T-helper 1 cell treated with Interleukin-12 subunit alpha and Interleukin-12 subunit beta and Interleukin-4 antibody, amounts not matched to agents 30 μg/mL and 1 μg/mL, for 36 hours (primary cell): ENCODE results near the gene C3orf80.
"Not testable (repeated sequence)": the region's sequence is repeated elsewhere in the genome, so short reads cannot be mapped to it uniquely, and the experiment has no call there.

Experiments
- H3K27ac Mint-ChIP-seq: one replicate; pipeline ENCODE4 v1.8.0; 2021; ENCODE audit warnings: mild to moderate bottlenecking, mixed read lengths
- H3K27me3 Mint-ChIP-seq: one replicate; pipeline ENCODE4 v1.8.0; 2021; ENCODE audit warnings: low read depth, mixed read lengths
- H3K36me3 Mint-ChIP-seq: one replicate; pipeline ENCODE4 v1.8.0; 2021; ENCODE audit warnings: low read depth, mixed read lengths
- H3K4me1 Mint-ChIP-seq: one replicate; pipeline ENCODE4 v1.8.0; 2021; ENCODE audit warnings: low read depth, mixed read lengths
- H3K4me3 Mint-ChIP-seq: one replicate; pipeline ENCODE4 v1.8.0; 2021; ENCODE audit warnings: mild to moderate bottlenecking, moderate library complexity, mixed read lengths
- H3K9me3 Mint-ChIP-seq: one replicate; pipeline ENCODE4 v1.8.0; 2021; ENCODE audit warnings: mixed read lengths

The C3orf80 gene

DNA sequence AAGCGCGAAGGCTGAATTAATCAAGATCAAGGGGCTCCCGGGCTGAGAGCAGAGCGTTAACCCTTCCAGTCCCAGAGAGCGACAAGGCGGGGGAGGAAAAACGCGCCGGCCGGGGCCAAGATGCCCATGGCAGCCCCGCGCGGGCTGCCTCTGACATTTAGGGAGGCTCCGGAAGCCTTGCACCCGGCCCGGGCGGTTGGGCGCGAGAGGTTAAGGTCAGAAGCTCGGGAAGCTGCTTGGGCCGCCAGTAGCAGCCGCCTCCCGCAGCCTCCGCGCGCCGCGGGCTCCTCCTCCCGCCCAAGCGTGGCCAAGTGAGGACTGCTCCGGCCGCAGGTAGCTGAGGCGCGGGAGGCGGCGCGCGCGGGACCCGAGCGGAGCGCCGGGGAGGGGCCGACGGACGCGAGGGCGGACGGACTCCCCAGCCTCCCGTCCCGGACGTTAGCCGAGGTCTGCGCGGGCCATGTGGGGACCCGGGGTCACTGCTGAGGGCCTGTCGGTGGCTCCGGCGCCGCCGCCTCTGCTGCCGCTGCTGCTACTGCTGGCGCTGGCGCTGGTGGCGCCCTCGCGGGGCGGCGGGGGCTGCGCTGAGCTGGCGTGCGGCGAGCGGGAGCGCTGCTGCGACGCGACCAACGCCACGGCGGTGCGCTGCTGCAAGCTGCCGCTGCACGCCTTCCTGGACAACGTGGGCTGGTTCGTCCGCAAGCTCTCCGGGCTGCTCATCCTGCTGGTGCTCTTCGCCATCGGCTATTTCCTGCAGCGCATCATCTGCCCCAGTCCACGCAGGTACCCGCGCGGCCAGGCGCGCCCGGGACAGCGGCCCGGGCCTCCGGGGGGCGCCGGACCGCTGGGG lies at the start of gene C3orf80:
Gene C3orf80, plus strand, starts transcription at position 247 of the 850 bp plus-strand sequence. Its CDS starts 214 bp downstream, at position 461.
- Mint-ChIP-seq H3K27me3 (peaks cover 67% of the 10 kb centered on the region), H3K4me3 (peak within 1 kb of the TSS; percentile 85), H3K27ac (no peak within 1 kb of the TSS), H3K36me3 (peaks cover 4% of the 10 kb centered on the region), H3K4me1 (peaks cover 17% of the 10 kb centered on the region), H3K9me3 (no peaks in the 10 kb centered on the region)

DNA sequence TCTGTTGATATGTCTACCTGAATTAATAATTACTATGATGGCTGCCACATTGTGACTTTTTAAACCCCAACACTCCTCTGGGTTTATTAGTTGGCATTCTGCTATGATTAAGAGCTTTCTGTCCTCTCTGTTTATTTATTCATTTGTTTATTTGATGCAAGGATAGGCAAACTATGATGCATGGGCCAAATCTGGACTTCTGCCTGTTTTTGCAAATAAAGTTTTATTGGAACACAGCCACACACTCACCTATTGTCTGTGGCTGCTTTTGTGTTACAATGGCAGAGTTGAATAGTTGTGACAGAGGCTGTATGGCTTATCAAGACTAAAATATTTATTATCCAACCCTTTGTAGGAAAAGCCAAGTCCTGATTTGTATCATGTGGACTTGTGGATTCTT lies 48.3 kb upstream of the C3orf80 start:
- peaks cover 21% of the 10 kb centered on the region for H3K27me3 Mint-ChIP-seq
- H3K9me3 Mint-ChIP-seq: no peaks in the 10 kb centered on the region
- H3K4me1 Mint-ChIP-seq: peaks cover 5% of the 10 kb centered on the region
- no peak overlapping the region for H3K4me3 Mint-ChIP-seq
- no peak overlapping the region for H3K27ac Mint-ChIP-seq
- no peaks in the 10 kb centered on the region for H3K36me3 Mint-ChIP-seq

DNA sequence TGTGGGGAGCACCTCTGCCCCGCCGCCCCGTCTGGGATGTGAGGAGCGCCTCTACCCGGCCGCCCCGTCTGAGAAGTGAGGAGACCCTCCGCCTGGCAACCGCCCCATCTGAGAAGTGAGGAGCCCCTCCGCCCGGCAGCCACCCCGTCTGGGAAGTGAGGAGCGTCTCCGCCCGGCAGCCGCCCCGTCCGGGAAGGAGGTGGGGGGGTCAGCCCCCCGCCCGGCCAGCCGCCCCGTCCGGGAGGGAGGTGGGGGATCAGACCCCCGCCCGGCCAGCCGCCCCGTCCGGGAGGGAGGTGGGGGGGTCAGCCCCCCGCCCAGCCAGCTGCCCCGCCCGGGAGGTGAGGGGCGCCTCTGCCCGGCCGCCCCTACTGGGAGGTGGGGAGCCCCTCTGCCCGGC lies 46.6 kb upstream of the C3orf80 start:
- H3K36me3 Mint-ChIP-seq, H3K27ac Mint-ChIP-seq, H3K4me1 Mint-ChIP-seq, H3K4me3 Mint-ChIP-seq, H3K9me3 Mint-ChIP-seq: not testable (repeated sequence)
- H3K27me3 Mint-ChIP-seq: peaks cover 21% of the 10 kb centered on the region

DNA sequence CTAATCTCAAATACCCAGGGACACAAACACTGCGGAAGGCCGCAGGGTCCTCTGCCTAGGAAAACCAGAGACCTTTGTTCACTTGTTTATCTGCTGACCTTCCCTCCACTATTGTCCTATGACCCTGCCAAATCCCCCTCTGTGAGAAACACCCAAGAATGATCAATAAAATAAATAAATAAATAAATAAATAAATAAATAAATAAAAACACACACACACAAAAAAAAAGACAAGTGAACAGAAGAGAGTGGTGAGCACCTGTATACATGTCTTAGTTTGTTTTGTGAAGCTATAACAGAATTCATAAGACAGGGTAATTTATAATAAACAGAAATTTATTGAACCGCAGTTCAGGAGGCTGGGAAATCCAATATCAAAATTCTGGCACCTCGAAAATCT lies 45.8 kb upstream of the C3orf80 start:
- not testable (repeated sequence) for H3K36me3 Mint-ChIP-seq, H3K4me1 Mint-ChIP-seq, H3K27ac Mint-ChIP-seq, H3K4me3 Mint-ChIP-seq, H3K9me3 Mint-ChIP-seq
- H3K27me3 Mint-ChIP-seq: peaks cover 21% of the 10 kb centered on the region

DNA sequence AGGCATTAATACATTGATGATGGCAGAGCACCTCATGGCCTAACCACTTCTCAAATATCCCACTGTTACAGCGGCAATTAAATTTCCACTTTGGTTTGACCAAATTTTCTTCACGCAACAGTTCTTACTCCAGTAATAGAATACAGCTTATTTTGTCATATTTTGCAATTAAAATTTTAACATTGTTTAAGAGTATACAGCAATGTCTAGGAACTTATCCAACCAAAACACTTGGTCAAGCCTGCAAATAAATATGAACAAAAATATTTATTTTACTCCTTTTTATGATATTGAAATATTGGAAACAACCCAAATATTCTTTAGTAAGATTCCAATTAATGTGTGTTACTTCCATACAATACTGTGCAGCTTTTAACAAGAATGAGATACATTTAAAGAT lies 45.3 kb upstream of the C3orf80 start:
- Mint-ChIP-seq H3K36me3 (no peaks in the 10 kb centered on the region), H3K27me3 (peaks cover 21% of the 10 kb centered on the region), H3K4me3 (no peak overlapping the region), H3K27ac (no peak overlapping the region), H3K4me1 (peaks cover 1% of the 10 kb centered on the region), H3K9me3 (no peaks in the 10 kb centered on the region)

DNA sequence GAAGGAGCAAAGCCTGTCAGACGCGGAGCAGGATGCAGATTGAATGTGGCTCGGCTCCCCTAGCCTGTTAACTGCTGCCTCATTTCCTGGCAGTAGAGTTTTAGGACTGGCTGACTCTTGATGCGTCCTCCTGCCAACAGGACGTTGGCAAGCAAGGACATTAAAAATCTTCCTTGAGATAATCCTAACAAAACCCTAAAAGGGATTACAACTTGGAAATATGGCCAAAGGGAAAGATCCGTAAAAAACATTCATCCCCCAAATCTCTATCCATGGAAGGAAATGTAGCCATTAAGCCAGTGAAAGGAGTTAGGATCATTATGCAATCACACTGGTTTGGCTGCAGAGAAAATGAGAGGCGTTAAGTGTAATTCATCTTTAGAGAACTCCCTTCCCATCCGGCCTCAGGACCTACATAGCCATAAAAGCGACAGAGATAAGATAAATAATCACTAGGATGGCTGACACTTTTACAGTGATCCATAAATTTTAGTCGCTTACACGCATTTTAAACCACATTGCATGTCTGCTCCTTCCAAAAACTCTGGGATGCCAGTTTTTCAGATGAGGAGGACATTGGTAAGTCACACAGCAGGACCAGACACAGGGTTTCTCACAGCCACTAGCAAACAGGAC lies 44.5 kb upstream of the C3orf80 start:
- peaks cover 1% of the 10 kb centered on the region for H3K4me1 Mint-ChIP-seq
- H3K27ac Mint-ChIP-seq: no peak overlapping the region
- no peaks in the 10 kb centered on the region for H3K36me3 Mint-ChIP-seq
- no peaks in the 10 kb centered on the region for H3K9me3 Mint-ChIP-seq
- H3K4me3 Mint-ChIP-seq: no peak overlapping the region
- H3K27me3 Mint-ChIP-seq: peaks cover 21% of the 10 kb centered on the region

DNA sequence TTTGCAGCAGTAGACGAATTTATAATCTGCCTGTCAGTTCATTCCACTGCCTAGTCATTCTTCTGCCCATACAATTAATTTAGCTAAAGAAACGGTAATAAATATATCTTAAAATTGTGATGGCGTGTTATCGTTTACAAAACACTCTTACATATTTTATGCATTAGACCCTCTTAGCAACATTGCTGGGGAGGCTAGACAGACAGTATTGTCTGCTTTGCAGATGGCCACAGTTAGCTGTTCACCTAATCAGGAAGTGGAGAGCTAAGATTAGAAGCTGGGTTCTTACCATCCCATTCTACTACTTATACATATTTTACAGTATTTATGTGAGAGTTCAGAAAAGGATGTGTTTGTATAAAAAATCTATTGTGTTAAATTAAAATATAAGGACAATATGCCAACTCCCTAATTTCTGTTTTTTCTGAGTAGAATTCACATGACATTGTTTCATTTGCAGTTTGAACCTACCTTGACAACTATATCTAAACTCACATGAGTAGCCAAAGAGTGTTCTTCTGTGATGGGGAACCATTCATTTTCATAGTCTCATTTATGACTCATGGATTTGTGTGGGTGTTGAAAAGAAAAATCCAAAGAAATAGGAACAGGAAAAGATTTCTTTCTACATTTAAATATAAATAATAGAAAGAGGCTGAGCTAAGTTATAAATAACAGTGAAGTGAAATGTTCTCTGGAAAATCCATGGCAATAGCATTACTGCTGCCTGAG lies 41.7 kb upstream of the C3orf80 start:
- Mint-ChIP-seq H3K9me3 (no peaks in the 10 kb centered on the region), H3K4me3 (no peak overlapping the region), H3K36me3 (no peaks in the 10 kb centered on the region), H3K27ac (no peak overlapping the region), H3K4me1 (peaks cover 1% of the 10 kb centered on the region), H3K27me3 (peaks cover 21% of the 10 kb centered on the region)

DNA sequence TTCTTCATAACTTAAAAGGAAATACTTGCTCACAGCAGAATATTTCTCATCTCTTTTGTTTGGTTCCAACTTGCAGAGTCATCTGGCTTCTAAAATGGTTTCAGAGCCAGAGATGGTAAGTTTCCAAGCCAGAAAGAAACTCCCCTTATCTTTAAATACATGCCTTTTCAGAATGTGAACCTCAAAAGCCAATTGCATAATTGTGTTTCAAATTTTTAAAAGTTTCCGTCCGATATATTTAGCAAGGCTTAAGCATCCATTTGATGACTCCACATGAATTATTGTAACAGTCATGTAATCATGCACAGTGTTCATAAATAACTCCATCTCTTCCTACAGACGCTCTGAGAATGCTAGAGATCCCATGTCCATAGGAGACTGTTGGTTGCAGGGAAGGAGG lies 40.6 kb upstream of the C3orf80 start:
- H3K4me1 Mint-ChIP-seq: peaks cover 1% of the 10 kb centered on the region
- no peak overlapping the region for H3K4me3 Mint-ChIP-seq
- H3K36me3 Mint-ChIP-seq: no peaks in the 10 kb centered on the region
- no peak overlapping the region for H3K27ac Mint-ChIP-seq
- peaks cover 19% of the 10 kb centered on the region for H3K27me3 Mint-ChIP-seq
- no peaks in the 10 kb centered on the region for H3K9me3 Mint-ChIP-seq

DNA sequence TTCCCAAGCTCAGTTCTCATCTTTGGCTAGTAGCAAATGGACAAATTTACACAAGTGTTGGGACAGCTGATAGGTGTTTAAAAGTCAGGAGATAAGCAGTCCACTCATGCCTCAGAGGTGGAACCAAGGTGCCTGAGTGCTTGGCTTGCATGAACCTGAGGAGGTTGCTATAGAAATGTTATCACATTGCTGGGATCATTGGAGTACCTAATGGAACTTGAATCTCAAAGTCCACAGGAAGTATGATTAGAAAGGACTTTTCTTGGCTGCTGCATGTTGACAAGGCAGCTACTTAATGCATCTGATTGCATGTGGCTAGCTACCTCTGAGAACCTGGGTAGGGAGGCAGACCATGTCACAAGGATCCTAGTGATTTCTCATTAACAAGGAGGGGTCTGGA lies 39.5 kb upstream of the C3orf80 start:
- H3K4me3 Mint-ChIP-seq: no peak overlapping the region
- no peaks in the 10 kb centered on the region for H3K9me3 Mint-ChIP-seq
- peaks cover 10% of the 10 kb centered on the region for H3K27me3 Mint-ChIP-seq
- no peak overlapping the region for H3K27ac Mint-ChIP-seq
- H3K36me3 Mint-ChIP-seq: no peaks in the 10 kb centered on the region
- H3K4me1 Mint-ChIP-seq: no peaks in the 10 kb centered on the region

DNA sequence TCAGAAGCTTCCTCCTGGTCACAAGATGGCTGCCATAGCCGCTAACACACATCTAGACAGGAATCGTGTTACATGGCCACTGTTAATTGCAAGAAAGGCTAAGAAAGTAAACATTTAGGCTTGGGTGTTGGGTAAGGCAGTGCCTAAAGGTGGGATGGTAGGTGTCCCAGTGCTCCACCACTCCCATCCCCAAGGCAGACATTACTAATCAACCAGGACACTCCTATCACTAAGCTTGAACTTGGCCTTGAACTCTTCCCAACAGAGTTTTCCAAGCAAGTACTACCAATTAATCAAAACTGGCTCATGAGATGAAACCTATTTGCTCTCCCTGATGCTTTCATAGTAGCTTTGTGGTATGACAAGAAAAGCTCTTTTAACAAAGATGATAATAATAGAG lies 37.9 kb upstream of the C3orf80 start:
- Mint-ChIP-seq H3K4me1 (no peaks in the 10 kb centered on the region), H3K27me3 (no peaks in the 10 kb centered on the region), H3K4me3 (no peak overlapping the region), H3K9me3 (no peaks in the 10 kb centered on the region), H3K27ac (no peak overlapping the region), H3K36me3 (no peaks in the 10 kb centered on the region)

DNA sequence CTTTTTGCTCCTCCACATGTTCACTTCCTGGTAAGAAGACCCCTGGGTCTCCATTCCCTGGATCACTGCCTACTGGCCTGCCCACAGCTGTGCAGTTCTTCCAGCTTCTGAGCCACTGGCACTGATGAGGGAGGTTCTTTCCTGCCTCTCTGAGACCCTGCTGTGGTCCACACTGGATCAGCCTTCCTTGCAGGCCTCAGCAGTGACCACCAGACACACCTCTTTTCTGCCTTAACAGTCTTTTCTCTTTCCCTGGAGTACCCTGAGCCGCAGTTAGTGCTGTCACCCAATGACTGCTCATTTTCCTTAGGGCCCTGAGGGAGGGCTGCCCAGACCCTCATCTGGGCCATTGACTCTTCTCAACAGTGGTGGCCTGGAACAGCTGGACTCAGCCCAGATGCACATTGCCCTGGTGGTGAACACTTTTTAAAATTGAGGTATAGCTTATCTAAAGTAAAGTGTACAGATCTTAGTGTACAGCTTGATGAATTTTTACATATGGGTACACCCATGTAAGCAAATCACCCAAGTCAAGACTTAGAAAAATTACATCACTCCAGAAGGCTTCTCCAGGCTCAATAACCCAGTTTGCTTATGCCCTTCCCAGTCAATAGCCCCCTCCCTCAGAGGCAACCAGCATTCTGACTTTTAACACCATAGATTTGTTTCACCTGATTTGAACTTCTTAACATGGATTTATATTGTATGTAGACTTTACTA lies 32.8 kb upstream of the C3orf80 start:
- Mint-ChIP-seq H3K36me3 (no peaks in the 10 kb centered on the region), H3K4me1 (no peaks in the 10 kb centered on the region), H3K9me3 (no peaks in the 10 kb centered on the region), H3K27me3 (no peaks in the 10 kb centered on the region), H3K27ac (no peak overlapping the region), H3K4me3 (no peak overlapping the region)

DNA sequence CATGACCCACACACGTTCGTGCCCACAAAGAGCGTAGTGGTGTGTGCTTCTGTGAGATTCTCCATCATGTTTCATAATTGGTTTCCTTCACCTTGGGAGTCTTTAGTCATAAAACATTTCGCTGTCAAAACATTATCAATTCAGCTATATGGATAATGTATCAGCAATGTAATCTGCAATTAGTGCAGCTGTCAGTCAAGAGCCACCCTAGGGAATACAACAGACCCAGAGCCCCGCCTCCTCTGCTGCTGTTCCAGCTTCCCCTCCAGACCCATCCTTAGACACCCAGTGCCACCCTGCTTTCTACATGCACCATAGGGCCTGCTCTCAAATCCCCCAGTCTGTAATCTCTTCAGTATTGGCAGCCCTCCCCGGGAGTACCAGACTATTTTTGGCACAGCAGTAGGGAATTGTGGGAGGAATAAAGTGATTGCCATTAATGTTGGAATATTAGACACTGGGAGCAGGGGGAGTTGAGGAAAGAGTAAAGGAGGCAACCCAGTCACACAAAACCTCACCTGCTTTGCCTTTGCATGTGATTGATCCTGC lies 31.5 kb upstream of the C3orf80 start:
- H3K27ac Mint-ChIP-seq: no peak overlapping the region
- H3K4me1 Mint-ChIP-seq: no peaks in the 10 kb centered on the region
- H3K4me3 Mint-ChIP-seq: no peak overlapping the region
- no peaks in the 10 kb centered on the region for H3K36me3 Mint-ChIP-seq
- no peaks in the 10 kb centered on the region for H3K9me3 Mint-ChIP-seq
- H3K27me3 Mint-ChIP-seq: no peaks in the 10 kb centered on the region

DNA sequence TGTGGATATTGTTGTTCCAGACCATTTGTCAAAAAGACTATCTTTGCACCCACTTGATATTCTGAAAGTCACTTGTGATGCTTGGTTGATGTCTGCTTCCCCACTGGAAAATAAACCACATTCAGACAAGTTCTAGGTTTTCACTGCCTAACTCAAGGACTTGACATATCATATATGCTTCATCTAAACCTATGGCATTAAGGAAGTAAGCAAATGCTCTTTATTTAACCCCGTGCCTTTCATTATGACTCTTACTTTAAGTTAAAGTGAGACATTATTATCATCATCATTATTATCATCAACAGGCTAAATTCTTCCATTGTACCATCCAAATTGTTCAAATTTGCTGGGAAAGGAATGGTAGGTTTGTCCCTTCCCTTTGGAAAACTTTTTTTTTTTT lies 30.8 kb upstream of the C3orf80 start:
- Mint-ChIP-seq H3K27ac (no peak overlapping the region), H3K4me3 (no peak overlapping the region), H3K4me1 (no peaks in the 10 kb centered on the region), H3K27me3 (peaks cover 5% of the 10 kb centered on the region), H3K9me3 (no peaks in the 10 kb centered on the region), H3K36me3 (no peaks in the 10 kb centered on the region)

DNA sequence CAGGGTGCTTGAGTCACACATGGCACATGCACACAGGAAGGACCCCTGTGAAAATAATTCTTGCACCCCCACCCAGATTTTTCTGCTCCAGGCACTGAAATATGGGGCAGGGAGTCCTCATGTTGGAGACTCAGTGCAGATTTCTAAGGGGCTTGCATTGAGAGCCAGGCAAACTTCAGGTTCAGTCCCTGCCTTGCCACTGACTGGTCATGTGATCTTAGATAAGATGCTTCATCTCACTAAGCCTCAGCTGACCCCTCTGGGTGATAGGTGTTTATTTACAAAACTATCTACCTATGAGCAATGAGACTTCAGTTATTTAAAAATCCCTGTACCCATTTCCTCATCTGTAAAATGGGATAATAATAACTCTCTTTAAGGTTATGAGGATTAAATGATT lies 30.1 kb upstream of the C3orf80 start:
- Mint-ChIP-seq H3K4me3 (no peak overlapping the region), H3K27me3 (peaks cover 5% of the 10 kb centered on the region), H3K4me1 (no peaks in the 10 kb centered on the region), H3K27ac (no peak overlapping the region), H3K9me3 (no peaks in the 10 kb centered on the region), H3K36me3 (no peaks in the 10 kb centered on the region)
